H9 (cell line): ENCODE results near the gene FEM1B. TPM values are rescaled to one million over a fixed set of nuclear protein-coding genes. Genes with fewer than 3 reads are reported as not detected.

Experiments used
- DNase-seq: peaks from one replicate; pipeline ENCODE4 v3.0.0-alpha.2; 2017
- H2AFZ ChIP-seq: one replicate; pipeline ENCODE4 v1.6.1; 2013; ENCODE audit warnings: mild to moderate bottlenecking, low read length, control low read depth, moderate library complexity
- H2AK5ac ChIP-seq: 2 replicates; pipeline ENCODE4 v1.6.1; 2013; ENCODE audit warnings: low read length, control low read depth, mixed read lengths; ENCODE audit not compliant: insufficient read length
- H2BK120ac ChIP-seq: one replicate; pipeline ENCODE4 v1.6.1; 2013; ENCODE audit warnings: low read depth, mild to moderate bottlenecking, low read length, control low read depth, inconsistent platforms; ENCODE audit not compliant: poor library complexity, severe bottlenecking
- H2BK12ac ChIP-seq: 2 replicates; pipeline ENCODE4 v1.6.1; 2013; ENCODE audit warnings: low read length, control low read depth, mixed read lengths, low read depth; ENCODE audit not compliant: insufficient read length
- H2BK15ac ChIP-seq: 2 replicates; pipeline ENCODE4 v1.6.1; 2013; ENCODE audit warnings: low read depth, low read length, control low read depth
- H2BK20ac ChIP-seq: one replicate; pipeline ENCODE4 v1.6.1; 2013; ENCODE audit warnings: low read depth, mild to moderate bottlenecking, low read length, control low read depth, inconsistent platforms; ENCODE audit not compliant: poor library complexity, severe bottlenecking
- H2BK5ac ChIP-seq: 2 replicates; pipeline ENCODE4 v1.6.1; 2013; ENCODE audit warnings: low read length, control low read depth, mixed read lengths; ENCODE audit not compliant: insufficient read length
- H3K14ac ChIP-seq: 2 replicates; pipeline ENCODE4 v1.6.1; 2013; ENCODE audit warnings: low read length, control low read depth; ENCODE audit not compliant: insufficient read depth
- H3K18ac ChIP-seq: 2 replicates; pipeline ENCODE4 v1.6.1; 2013; ENCODE audit warnings: low read depth, mild to moderate bottlenecking, mixed read lengths, low read length, control low read depth; ENCODE audit not compliant: insufficient read length
- H3K23ac ChIP-seq: 2 replicates; pipeline ENCODE4 v1.6.1; 2013; ENCODE audit warnings: low read length, control low read depth, mixed read lengths, low read depth; ENCODE audit not compliant: insufficient read length
- H3K23me2 ChIP-seq: 2 replicates; pipeline ENCODE4 v1.6.1; 2013; ENCODE audit warnings: low read depth, mild to moderate bottlenecking, mixed read lengths, low read length, control low read depth; ENCODE audit not compliant: insufficient read length, poor library complexity, severe bottlenecking
- H3K27ac ChIP-seq: 2 replicates; pipeline ENCODE4 v1.5.1; 2013; ENCODE audit warnings: low read length, control low read depth, mixed read lengths, low read depth; ENCODE audit not compliant: insufficient read length
- H3K27me3 ChIP-seq: 2 replicates; pipeline ENCODE4 v1.6.1; 2013; ENCODE audit warnings: low read length, control low read depth, inconsistent platforms; ENCODE audit not compliant: insufficient read depth
- H3K4ac ChIP-seq: 2 replicates; pipeline ENCODE4 v1.6.1; 2013; ENCODE audit warnings: low read depth, mild to moderate bottlenecking, control low read depth, inconsistent platforms, low read length, moderate library complexity
- H3K4me1 ChIP-seq: 2 replicates; pipeline ENCODE4 v1.6.1; 2013; ENCODE audit warnings: low read length, control low read depth, inconsistent platforms; ENCODE audit not compliant: insufficient read depth
- H3K4me2 ChIP-seq: 2 replicates; pipeline ENCODE4 v1.6.1; 2013; ENCODE audit warnings: low read length, control low read depth, mixed read lengths; ENCODE audit not compliant: insufficient read length, insufficient read depth
- H3K56ac ChIP-seq: 2 replicates; pipeline ENCODE4 v1.6.1; 2013; ENCODE audit warnings: low read depth, mild to moderate bottlenecking, mixed read lengths, low read length, control low read depth; ENCODE audit not compliant: insufficient read length
- H3K79me1 ChIP-seq: 2 replicates; pipeline ENCODE4 v1.6.1; 2013; ENCODE audit warnings: low read depth, mild to moderate bottlenecking, moderate library complexity, low read length, control low read depth, inconsistent platforms; ENCODE audit not compliant: insufficient read depth, poor library complexity, severe bottlenecking
- H3K79me2 ChIP-seq: 2 replicates; pipeline ENCODE4 v1.6.1; 2013; ENCODE audit warnings: low read length, control low read depth, inconsistent platforms; ENCODE audit not compliant: insufficient read depth
- H3K9ac ChIP-seq: 2 replicates; pipeline ENCODE4 v1.6.1; 2013; ENCODE audit warnings: low read length, control low read depth, mixed read lengths; ENCODE audit not compliant: insufficient read length; ENCODE audit errors: extremely low read depth
- H3K9me3 ChIP-seq: one replicate; pipeline ENCODE4 v1.6.1; 2013; ENCODE audit warnings: low read depth, low read length, inconsistent platforms; ENCODE audit not compliant: control insufficient read depth
- H3T11ph ChIP-seq: one replicate; pipeline ENCODE4 v1.6.1; 2013; ENCODE audit warnings: mild to moderate bottlenecking, low read length, control low read depth, inconsistent platforms
- H4K20me1 ChIP-seq: one replicate; pipeline ENCODE4 v1.6.1; 2013; ENCODE audit not compliant: control insufficient read depth, insufficient read length, insufficient read depth
- H4K5ac ChIP-seq: 2 replicates; pipeline ENCODE4 v1.6.1; 2013; ENCODE audit warnings: low read depth, mild to moderate bottlenecking, mixed read lengths, low read length, control low read depth; ENCODE audit not compliant: insufficient read length
- H4K8ac ChIP-seq: replicated peaks from 2 replicates; pipeline ENCODE4 v1.6.1; 2013; ENCODE audit warnings: low read length, control low read depth, mixed read lengths, low read depth; ENCODE audit not compliant: insufficient read length
- H4K91ac ChIP-seq: 2 replicates; pipeline ENCODE4 v1.6.1; 2013; ENCODE audit warnings: low read depth, mild to moderate bottlenecking, moderate library complexity, mixed read lengths, low read length, control low read depth; ENCODE audit not compliant: insufficient read length
- H3K27ac Mint-ChIP-seq, 3 experiments: 2 replicates in 2 of 3; 3 replicates in 1 of 3; pipeline ENCODE4 v1.8.0; 2020 to 2021; ENCODE audit warnings: mixed read lengths in 3 of 3, mild to moderate bottlenecking in 1 of 3, moderate library complexity in 1 of 3
- H3K27me3 Mint-ChIP-seq: 2 replicates; pipeline ENCODE4 v1.8.0; 2021; ENCODE audit warnings: low read depth, mild to moderate bottlenecking, moderate library complexity, mixed read lengths
- H3K36me3 Mint-ChIP-seq, 3 experiments: 2 replicates in 2 of 3; 3 replicates in 1 of 3; pipeline ENCODE4 v1.8.0; 2020 to 2021; ENCODE audit warnings: low read depth in 3 of 3, mixed read lengths in 3 of 3; ENCODE audit not compliant: insufficient read depth in 1 of 3
- H3K4me1 Mint-ChIP-seq, 2 experiments: 2 replicates each; pipeline ENCODE4 v1.8.0; 2020; ENCODE audit warnings: mixed read lengths in 2 of 2
- H3K4me3 Mint-ChIP-seq, 2 experiments: 2 replicates in 1 of 2; 3 replicates in 1 of 2; pipeline ENCODE4 v1.8.0; 2020 to 2021; ENCODE audit warnings: mild to moderate bottlenecking in 2 of 2, mixed read lengths in 2 of 2, moderate library complexity in 1 of 2
- H3K9me3 Mint-ChIP-seq, 2 experiments: 2 replicates in 1 of 2; 3 replicates in 1 of 2; pipeline ENCODE4 v1.8.0; 2020; ENCODE audit warnings: mild to moderate bottlenecking in 2 of 2, mixed read lengths in 2 of 2, moderate library complexity in 1 of 2
- WGBS: extraction: QIAGEN DNeasy Blood & Tissue Kit; methylation state at CpG from one replicate; pipeline ENCODE4 v1.1.7; 2013; ENCODE audit warnings: missing lambda C conversion rate, low lambda C conversion rate, mixed read lengths; ENCODE audit not compliant: insufficient read length; ENCODE audit errors: extremely low coverage; 5-methylcytosine and 5-hydroxymethylcytosine counted together
- total RNA-seq: library from RNA; stranded (reverse); gene quantifications from 2 replicates; pipeline ENCODE4 v1.2.1, GENCODE V29; 2021
- TF ChIP-seq, protein P1 (sequence below): fragments of 200-600 bp; sonication (generic); conservative IDR thresholded peaks from 3 replicates; pipeline ENCODE4 v1.8.0; 2021; ENCODE audit warnings: antibody characterized with exemption, mild to moderate bottlenecking

Gene FEM1B
- total RNA-seq, 1 experiment from 2014 or later = 77.9 TPM

DNA sequence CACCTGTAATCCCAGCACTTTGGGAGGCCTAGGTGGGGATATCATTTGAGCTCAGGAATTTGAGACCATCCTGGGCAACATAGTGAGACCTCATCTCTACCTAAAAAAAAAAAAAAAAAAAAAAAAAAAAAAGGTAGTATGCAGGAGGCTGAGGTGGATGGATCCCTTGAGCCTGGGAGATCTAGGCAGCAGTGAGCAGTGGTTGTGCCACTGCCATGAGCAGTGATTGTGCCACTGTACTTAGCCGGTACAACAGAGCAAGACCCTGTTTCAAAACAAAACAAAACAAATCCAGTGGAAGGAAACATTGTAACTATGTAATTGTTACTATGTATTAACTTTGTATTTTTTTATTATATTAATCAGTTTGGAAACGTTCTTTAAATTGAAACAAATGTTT is 5.9 kb downstream of the FEM1B start:
- no CpG with 5 or more reads among the region's 2 CpGs for WGBS
- H2BK12ac ChIP-seq = no peak overlapping the region
- no peaks in the 10 kb centered on the region for H3K27me3 ChIP-seq
- no peak overlapping the region for H2BK120ac ChIP-seq
- peaks cover 49% of the 10 kb centered on the region for H3K79me2 ChIP-seq
- H4K8ac ChIP-seq = no peak overlapping the region
- H3K4me1 ChIP-seq = peaks cover 4% of the 10 kb centered on the region
- H3K4ac ChIP-seq = no peak overlapping the region
- no peak overlapping the region for H3K18ac ChIP-seq
- no peaks in the 10 kb centered on the region for H3K27me3 Mint-ChIP-seq
- peaks cover 7% of the 10 kb centered on the region for H3K23me2 ChIP-seq
- peaks cover 67 to 71% of the 10 kb centered on the region in 2 experiments for H3K4me1 Mint-ChIP-seq
- peaks cover 7 to 13% of the 10 kb centered on the region in 2 experiments for H3K9me3 Mint-ChIP-seq
- H3K36me3 Mint-ChIP-seq = peaks cover 22 to 38% (median 36%) of the 10 kb centered on the region in 3 experiments
- no peak overlapping the region for H3K23ac ChIP-seq
- H3K4me3 Mint-ChIP-seq = no peak overlapping the region
- no peak overlapping the region for H2AK5ac ChIP-seq
- no peak overlapping the region for H2AFZ ChIP-seq
- H3K4me2 ChIP-seq = no peak overlapping the region
- H4K5ac ChIP-seq = no peak overlapping the region
- no peaks in the 10 kb centered on the region for H4K20me1 ChIP-seq
- H3K79me1 ChIP-seq = no peaks in the 10 kb centered on the region
- H3K27ac ChIP-seq = no peak overlapping the region
- no peak for DNase-seq
- no peaks in the 10 kb centered on the region for H3K9me3 ChIP-seq
- H2BK5ac ChIP-seq = no peak overlapping the region
- no peak overlapping the region for H3K9ac ChIP-seq
- H2BK15ac ChIP-seq = no peak overlapping the region
- H3K27ac Mint-ChIP-seq = no peak overlapping the region; a peak in 1 of 7 replicates
- no peak overlapping the region for H3K56ac ChIP-seq
- H3K14ac ChIP-seq = no peak overlapping the region
- no peak overlapping the region for H2BK20ac ChIP-seq
- TF ChIP-seq, protein P1, sequence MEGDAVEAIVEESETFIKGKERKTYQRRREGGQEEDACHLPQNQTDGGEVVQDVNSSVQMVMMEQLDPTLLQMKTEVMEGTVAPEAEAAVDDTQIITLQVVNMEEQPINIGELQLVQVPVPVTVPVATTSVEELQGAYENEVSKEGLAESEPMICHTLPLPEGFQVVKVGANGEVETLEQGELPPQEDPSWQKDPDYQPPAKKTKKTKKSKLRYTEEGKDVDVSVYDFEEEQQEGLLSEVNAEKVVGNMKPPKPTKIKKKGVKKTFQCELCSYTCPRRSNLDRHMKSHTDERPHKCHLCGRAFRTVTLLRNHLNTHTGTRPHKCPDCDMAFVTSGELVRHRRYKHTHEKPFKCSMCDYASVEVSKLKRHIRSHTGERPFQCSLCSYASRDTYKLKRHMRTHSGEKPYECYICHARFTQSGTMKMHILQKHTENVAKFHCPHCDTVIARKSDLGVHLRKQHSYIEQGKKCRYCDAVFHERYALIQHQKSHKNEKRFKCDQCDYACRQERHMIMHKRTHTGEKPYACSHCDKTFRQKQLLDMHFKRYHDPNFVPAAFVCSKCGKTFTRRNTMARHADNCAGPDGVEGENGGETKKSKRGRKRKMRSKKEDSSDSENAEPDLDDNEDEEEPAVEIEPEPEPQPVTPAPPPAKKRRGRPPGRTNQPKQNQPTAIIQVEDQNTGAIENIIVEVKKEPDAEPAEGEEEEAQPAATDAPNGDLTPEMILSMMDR = no peak
- no peak overlapping the region for H4K91ac ChIP-seq
- H3T11ph ChIP-seq = no peak overlapping the region
